ENCODE measurements around the gene MIA3.
"Not testable (repeated sequence)": the region's sequence is repeated elsewhere in the genome, so short reads cannot be mapped to it uniquely, and the experiment has no call there.

Gene MIA3

GRCh38 chr1:222665964-222666363 lies 48.1 kb downstream of the MIA3 start:
- Histone ChIP-seq H3K27me3 (ENCODE audit: control insufficient read depth, low read length) (no peaks in the 10 kb centered on the region), H3F3A (ENCODE audit: control insufficient read depth, insufficient read depth) (no peaks in the 10 kb centered on the region), H3K4me1 (ENCODE audit: control insufficient read depth, low read length) (no peaks in the 10 kb centered on the region), H4K20me1 (ENCODE audit: control insufficient read depth, insufficient read depth, low read depth, low read length) (no peaks in the 10 kb centered on the region), H3K36me3 (ENCODE audit: control insufficient read depth, low read length) (peaks cover 73% of the 10 kb centered on the region), H3K9me3 (ENCODE audit: control insufficient read depth, insufficient read depth, low read length) (no peaks in the 10 kb centered on the region), H3K4me2 (ENCODE audit: low read length) (no peak overlapping the region), H3K79me2 (ENCODE audit: control insufficient read depth, low read length) (no peaks in the 10 kb centered on the region), H3K9me2 (replicated peaks; ENCODE audit: control insufficient read depth, low read length) (no peaks in the 10 kb centered on the region), H3K4me3 (ENCODE audit: low read length) (no peak overlapping the region), H3K27ac (ENCODE audit: low read depth, low read length) (no peak overlapping the region)
- TF ChIP-seq CTCF (IDR thresholded peaks at IDR 0.05; ENCODE audit: low read depth, low read length, poor library complexity, severe bottlenecking) (no peak), EZH2phosphoT487 (IDR thresholded peaks at IDR 0.05; ENCODE audit: borderline replicate concordance, low read length) (no peak)

- not testable (repeated sequence) for H3K27ac ChIP-seq (ENCODE audit: low read depth, low read length); H3K4me3 ChIP-seq (ENCODE audit: low read length); H3K4me1 ChIP-seq (ENCODE audit: control insufficient read depth, low read length); H3K27me3 ChIP-seq (ENCODE audit: control insufficient read depth, low read length); H3K9me3 ChIP-seq (ENCODE audit: control insufficient read depth, insufficient read depth, low read length); H3K4me2 ChIP-seq (ENCODE audit: low read length); H3F3A ChIP-seq (ENCODE audit: control insufficient read depth, insufficient read depth); H3K79me2 ChIP-seq (ENCODE audit: control insufficient read depth, low read length); H3K9me2 ChIP-seq (replicated peaks; ENCODE audit: control insufficient read depth, low read length); H4K20me1 ChIP-seq (ENCODE audit: control insufficient read depth, insufficient read depth, low read depth, low read length)
- H3K36me3 ChIP-seq (ENCODE audit: control insufficient read depth, low read length): peaks cover 69% of the 10 kb centered on the region
These were observed 50.3 kb downstream of the MIA3 start for GRCh38 chr1:222668184-222668583.

- not testable (repeated sequence) for H3K79me2 ChIP-seq (ENCODE audit: control insufficient read depth, low read length); H4K20me1 ChIP-seq (ENCODE audit: control insufficient read depth, insufficient read depth, low read depth, low read length); H3K9me2 ChIP-seq (replicated peaks; ENCODE audit: control insufficient read depth, low read length); H3K27me3 ChIP-seq (ENCODE audit: control insufficient read depth, low read length); H3F3A ChIP-seq (ENCODE audit: control insufficient read depth, insufficient read depth); H3K4me1 ChIP-seq (ENCODE audit: control insufficient read depth, low read length); H3K9me3 ChIP-seq (ENCODE audit: control insufficient read depth, insufficient read depth, low read length); H3K27ac ChIP-seq (ENCODE audit: low read depth, low read length); H3K4me2 ChIP-seq (ENCODE audit: low read length); H3K4me3 ChIP-seq (ENCODE audit: low read length)
- peaks cover 62% of the 10 kb centered on the region for H3K36me3 ChIP-seq (ENCODE audit: control insufficient read depth, low read length)
These were observed 51.2 kb downstream of the MIA3 start for GRCh38 chr1:222669107-222669506.

- no peak overlapping the region for H3K4me3 ChIP-seq (ENCODE audit: low read length)
- no peak overlapping the region for H3K27ac ChIP-seq (ENCODE audit: low read depth, low read length)
- no peaks in the 10 kb centered on the region for H4K20me1 ChIP-seq (ENCODE audit: control insufficient read depth, insufficient read depth, low read depth, low read length)
- no peak overlapping the region for H3K4me2 ChIP-seq (ENCODE audit: low read length)
- no peaks in the 10 kb centered on the region for H3K27me3 ChIP-seq (ENCODE audit: control insufficient read depth, low read length)
- H3K4me1 ChIP-seq (ENCODE audit: control insufficient read depth, low read length): no peaks in the 10 kb centered on the region
- H3K9me3 ChIP-seq (ENCODE audit: control insufficient read depth, insufficient read depth, low read length): no peaks in the 10 kb centered on the region
- H3K36me3 ChIP-seq (ENCODE audit: control insufficient read depth, low read length): peaks cover 61% of the 10 kb centered on the region
- H3K79me2 ChIP-seq (ENCODE audit: control insufficient read depth, low read length): no peaks in the 10 kb centered on the region
- H3K9me2 ChIP-seq (replicated peaks; ENCODE audit: control insufficient read depth, low read length): no peaks in the 10 kb centered on the region
- TF ChIP-seq EZH2phosphoT487 (IDR thresholded peaks at IDR 0.05; ENCODE audit: borderline replicate concordance, low read length) (no peak), CTCF (IDR thresholded peaks at IDR 0.05; ENCODE audit: low read depth, low read length, poor library complexity, severe bottlenecking) (no peak)
- no peaks in the 10 kb centered on the region for H3F3A ChIP-seq (ENCODE audit: control insufficient read depth, insufficient read depth)
These were observed 52.2 kb downstream of the MIA3 start for GRCh38 chr1:222670110-222670509.
